Measurements from ENCODE around the gene GRM8. TPM values are rescaled to one million over a fixed set of nuclear protein-coding genes. Genes with fewer than 3 reads are reported as not detected.
A peak's percentile ranks its signal among the peaks of the same experiment; 100 is the strongest.

GRM8 gene
- polyA plus RNA-seq, 1 donor (not counting 4 experiments of a cell fraction or from before 2014, with no cell fraction given), result not detected

- no peaks in the 10 kb centered on the region for H3K9me3 ChIP-seq (ENCODE audit: control insufficient read depth, low read depth, low read length)
- dilution Hi-C loops (cut with MboI; ENCODE audit: extremely low pct_ligation_motif_present, low sequenced_read_pairs), result no loop called here
- no peaks in the 10 kb centered on the region for H3K79me2 ChIP-seq (ENCODE audit: control insufficient read depth, insufficient read depth, low read length)
- no peak for TF ChIP-seq CTCF (optimal IDR thresholded peaks at IDR 0.05 in 1 of 3, IDR thresholded peaks at IDR 0.05 in 1 of 3, conservative IDR thresholded peaks at IDR 0.05 in 1 of 3; ENCODE audit: extremely low read depth in 1 of 3, insufficient read depth in 2 of 3, low read length in 3 of 3)
- no peak for TF ChIP-seq EZH2 (IDR thresholded peaks at IDR 0.05; ENCODE audit: low read length)
- no peak overlapping the region for H3K4me3 ChIP-seq (ENCODE audit: control insufficient read depth in 2 of 3, extremely low read depth in 1 of 3, insufficient read depth in 2 of 3, low read depth in 1 of 3, low read length in 3 of 3)
- no peaks in the 10 kb centered on the region for H3K36me3 ChIP-seq (ENCODE audit: control insufficient read depth in 2 of 2, extremely low read depth in 1 of 2, insufficient read depth in 2 of 2, low read length in 2 of 2)
- peaks cover 19% of the 10 kb centered on the region for H3K4me1 ChIP-seq (ENCODE audit: control insufficient read depth, extremely low read depth, insufficient read depth, low read length)
- H3K4me2 ChIP-seq (ENCODE audit: control insufficient read depth, extremely low read depth, insufficient read depth, low read depth, low read length), result no peak overlapping the region
- FAIRE-seq (no peak), DNase-seq (ENCODE audit: low read depth, low spot score) (no peak)
- H3K9me1 ChIP-seq (ENCODE audit: control insufficient read depth, extremely low read depth, insufficient read depth, low read length), result no peaks in the 10 kb centered on the region
- no peaks in the 10 kb centered on the region for H3K27me3 ChIP-seq (ENCODE audit: control insufficient read depth, extremely low read depth, insufficient read depth, low read length)
- no peak overlapping the region for H3K27ac ChIP-seq (ENCODE audit: control insufficient read depth, insufficient read depth, low read length)
- H2AFZ ChIP-seq (ENCODE audit: control insufficient read depth, low read length), result peak overlapping the region; percentile 49
- H3K9ac ChIP-seq (ENCODE audit: control insufficient read depth, extremely low read depth, insufficient read depth, low read length), result no peak overlapping the region
- no peaks in the 10 kb centered on the region for H4K20me1 ChIP-seq (ENCODE audit: control insufficient read depth, extremely low read depth, insufficient read depth, low read length)
Measured at GRCh38 chr7:126578338-126578737, 674.4 kb downstream of the GRM8 start.

GRCh38 chr7:126574276-126575250, 678.2 kb downstream of the GRM8 start:
- peak; percentile 98 for FAIRE-seq
- no peaks in the 10 kb centered on the region for H3K9me3 ChIP-seq (ENCODE audit: control insufficient read depth, low read depth, low read length)
- dilution Hi-C loops (cut with MboI; ENCODE audit: extremely low pct_ligation_motif_present, low sequenced_read_pairs), result no loop called here
- peak overlapping the region; percentile 91 for H3K27ac ChIP-seq (ENCODE audit: control insufficient read depth, insufficient read depth, low read length)
- H3K27me3 ChIP-seq (ENCODE audit: control insufficient read depth, extremely low read depth, insufficient read depth, low read length), result no peaks in the 10 kb centered on the region
- no peaks in the 10 kb centered on the region for H3K36me3 ChIP-seq (ENCODE audit: control insufficient read depth in 2 of 2, extremely low read depth in 1 of 2, insufficient read depth in 2 of 2, low read length in 2 of 2)
- peak; percentile 59 for DNase-seq (ENCODE audit: low read depth, low spot score)
- H4K20me1 ChIP-seq (ENCODE audit: control insufficient read depth, extremely low read depth, insufficient read depth, low read length), result no peaks in the 10 kb centered on the region
- peak overlapping the region; percentile 93 for H3K4me2 ChIP-seq (ENCODE audit: control insufficient read depth, extremely low read depth, insufficient read depth, low read depth, low read length)
- H2AFZ ChIP-seq (ENCODE audit: control insufficient read depth, low read length), result peak overlapping the region; percentile 97
- no peaks in the 10 kb centered on the region for H3K9me1 ChIP-seq (ENCODE audit: control insufficient read depth, extremely low read depth, insufficient read depth, low read length)
- H3K4me1 ChIP-seq (ENCODE audit: control insufficient read depth, extremely low read depth, insufficient read depth, low read length), result peaks cover 19% of the 10 kb centered on the region
- H3K79me2 ChIP-seq (ENCODE audit: control insufficient read depth, insufficient read depth, low read length), result no peaks in the 10 kb centered on the region
- peak overlapping the region; percentile 69 for H3K9ac ChIP-seq (ENCODE audit: control insufficient read depth, extremely low read depth, insufficient read depth, low read length)
- H3K4me3 ChIP-seq (ENCODE audit: control insufficient read depth in 2 of 3, extremely low read depth in 1 of 3, insufficient read depth in 2 of 3, low read depth in 1 of 3, low read length in 3 of 3), result peak overlapping the region; percentile 19 to 66 (median 61)
- TF ChIP-seq EZH2 (IDR thresholded peaks at IDR 0.05; ENCODE audit: low read length), result no peak
- no peak for TF ChIP-seq CTCF (optimal IDR thresholded peaks at IDR 0.05 in 1 of 3, IDR thresholded peaks at IDR 0.05 in 1 of 3, conservative IDR thresholded peaks at IDR 0.05 in 1 of 3; ENCODE audit: extremely low read depth in 1 of 3, insufficient read depth in 2 of 3, low read length in 3 of 3)
